GM19043 (cell line): ENCODE measurements around the gene SEMA5A.

ENCODE experiments used
- ATAC-seq: cut with Tn5 transposase; IDR thresholded peaks from one replicate; pipeline ENCODE4 v1.9.1; 2021; ENCODE audit warnings: low read depth; ENCODE audit not compliant: unreplicated experiment

SEMA5A gene

GRCh38 chr5:9294793-9295465, 250.9 kb downstream of the SEMA5A start:
- no peak for ATAC-seq

DNA sequence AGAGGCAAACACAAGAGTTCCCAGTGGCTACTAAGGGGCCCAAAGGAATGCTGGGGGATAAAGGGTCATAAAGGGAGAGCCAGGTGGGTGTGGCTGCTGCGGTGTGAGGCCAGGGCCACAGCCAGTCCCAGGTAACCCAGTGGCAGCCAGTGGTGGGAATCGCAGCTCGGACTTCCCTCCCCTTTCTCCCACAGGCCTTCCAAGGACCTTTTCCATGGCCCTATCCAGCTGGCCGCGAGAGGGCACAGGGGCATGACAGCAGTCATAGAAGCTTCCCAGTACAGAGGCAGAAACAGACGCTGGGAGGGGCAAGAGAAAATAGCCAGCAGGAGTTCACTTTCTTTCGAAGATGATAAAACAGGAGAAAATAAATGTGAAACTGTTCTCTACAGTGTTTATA, 257.6 kb downstream of the SEMA5A start:
- no peak for ATAC-seq

GRCh38 chr5:9284781-9285307, 261.0 kb downstream of the SEMA5A start:
- no peak for ATAC-seq

DNA sequence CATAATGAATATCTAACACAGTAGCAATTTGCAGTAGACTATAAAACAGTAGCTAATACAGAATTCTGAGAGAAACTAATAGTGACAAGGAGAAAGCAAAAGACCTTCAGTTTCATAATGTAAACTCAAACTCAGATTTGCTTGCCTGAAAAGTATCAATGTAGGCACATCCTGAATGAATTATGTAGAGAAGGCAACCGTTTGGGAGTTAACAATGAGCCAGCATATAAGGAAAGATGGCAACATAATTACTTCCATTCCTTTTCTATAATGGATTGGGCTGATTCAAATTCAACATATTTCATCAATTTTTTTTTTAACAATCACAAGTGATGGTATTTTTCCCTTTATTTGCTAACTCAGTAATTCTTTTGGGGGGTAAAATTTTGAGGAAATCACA, 261.6 kb downstream of the SEMA5A start:
- no peak for ATAC-seq

DNA sequence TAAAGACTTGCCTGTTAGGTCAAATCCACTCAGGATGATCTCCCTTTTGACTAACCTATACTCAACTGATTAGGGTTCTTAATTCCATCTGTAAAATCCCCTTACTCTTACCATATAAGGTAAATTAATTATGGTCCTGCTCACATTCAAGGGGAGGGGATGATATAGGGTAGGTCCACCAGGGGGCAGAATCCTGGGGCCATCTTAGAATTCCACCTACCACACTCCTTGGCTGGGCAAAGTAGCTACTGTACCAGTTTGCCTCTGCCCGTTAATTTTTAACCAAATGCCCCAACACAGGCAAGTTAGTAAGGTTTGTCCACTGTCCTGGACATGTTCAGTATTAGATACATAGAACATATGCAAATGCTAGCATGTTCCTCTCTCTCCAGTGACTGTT, 262.4 kb downstream of the SEMA5A start:
- ATAC-seq: no peak

DNA sequence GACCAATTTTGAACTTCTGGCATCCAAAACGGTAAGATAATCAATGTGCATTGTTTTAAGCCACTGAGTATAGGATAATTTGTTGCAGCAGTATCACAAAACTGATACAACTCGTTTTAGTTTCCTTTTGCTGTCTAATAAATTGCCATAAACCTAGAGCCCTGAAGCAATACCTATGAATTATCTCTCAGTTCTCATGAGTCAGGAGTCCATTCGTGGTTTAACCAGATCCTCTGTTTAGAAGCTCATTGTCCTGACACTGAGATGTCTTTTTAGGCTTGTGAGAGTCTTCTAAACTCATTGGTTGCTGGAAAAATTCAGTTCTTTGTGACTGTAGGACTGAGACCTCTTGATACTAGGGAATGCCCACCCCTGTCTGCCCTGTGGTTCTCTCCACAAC, 262.9 kb downstream of the SEMA5A start:
- no peak for ATAC-seq

DNA sequence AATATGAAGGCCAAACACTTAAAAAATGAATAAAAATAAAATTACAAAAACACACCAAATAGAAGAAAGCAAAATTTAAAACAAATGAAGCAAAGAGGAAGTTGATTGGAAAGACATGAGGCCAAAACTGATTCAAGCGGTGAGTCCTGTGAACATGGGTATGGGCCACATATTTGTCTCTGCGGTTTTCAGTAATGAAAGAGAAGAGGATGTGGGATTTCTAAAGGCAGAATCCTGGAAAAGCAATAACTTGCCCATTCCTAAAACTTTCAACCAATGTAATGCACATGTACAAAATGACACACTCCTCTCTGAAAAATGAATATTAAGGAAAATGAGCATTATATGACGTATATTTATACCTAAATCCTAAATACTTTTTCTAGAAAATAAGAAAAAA, 263.7 kb downstream of the SEMA5A start:
- ATAC-seq: no peak

GRCh38 chr5:9279774-9280173, 266.1 kb downstream of the SEMA5A start:
- ATAC-seq: no peak

DNA sequence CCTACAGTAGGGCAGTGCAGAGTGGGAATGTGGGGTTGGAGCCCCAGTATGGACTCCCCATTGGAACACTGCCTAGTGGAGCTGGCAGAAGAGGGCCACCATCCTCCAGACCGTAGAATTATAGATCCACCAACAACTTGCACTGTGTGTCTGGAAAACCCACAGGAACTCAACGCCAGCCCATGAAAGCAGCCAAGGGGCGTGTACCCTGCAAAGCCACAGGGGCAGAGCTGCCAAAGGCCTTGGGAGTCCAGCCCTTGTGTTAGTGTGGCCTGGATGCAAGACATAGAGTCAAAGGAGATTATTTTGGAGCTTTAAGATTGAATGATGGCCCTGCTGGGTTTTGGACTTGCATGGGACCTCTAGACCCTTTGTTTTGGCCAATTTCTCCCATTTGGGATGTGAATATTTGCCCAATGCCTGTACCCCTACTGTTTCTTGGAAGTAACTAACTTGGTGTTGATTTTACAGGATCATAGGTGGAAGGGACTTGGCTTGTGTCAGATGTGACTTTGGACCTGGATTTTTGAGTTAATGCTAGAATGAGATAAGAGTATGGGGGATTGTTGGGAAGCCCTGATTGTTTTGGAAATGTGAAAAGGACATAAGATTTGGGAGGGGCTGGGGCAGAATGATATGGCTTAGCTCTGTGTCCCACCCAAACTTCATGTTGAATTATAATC, 266.8 kb downstream of the SEMA5A start:
- ATAC-seq: no peak

DNA sequence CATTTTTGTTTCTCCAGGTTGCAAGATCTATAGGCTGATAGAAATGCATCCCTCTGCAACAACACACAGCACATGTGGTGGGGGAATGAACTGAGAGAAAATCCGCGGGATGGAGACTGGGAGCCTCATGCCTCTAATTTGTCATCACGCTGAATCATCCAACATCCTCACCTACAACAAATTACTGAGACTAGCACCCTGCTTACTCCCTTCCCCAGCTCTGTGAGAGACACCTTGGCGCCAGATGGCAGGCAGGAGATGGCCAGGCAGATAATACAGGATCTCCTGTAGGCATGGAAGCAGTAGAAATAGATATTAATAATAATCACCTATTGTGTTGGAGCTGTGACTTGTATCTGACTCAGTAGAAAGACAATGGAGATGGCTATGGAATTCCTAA, 276.9 kb downstream of the SEMA5A start:
- ATAC-seq: no peak

- ATAC-seq: no peak
These were observed 277.6 kb downstream of the SEMA5A start for GRCh38 chr5:9268226-9268625.

DNA sequence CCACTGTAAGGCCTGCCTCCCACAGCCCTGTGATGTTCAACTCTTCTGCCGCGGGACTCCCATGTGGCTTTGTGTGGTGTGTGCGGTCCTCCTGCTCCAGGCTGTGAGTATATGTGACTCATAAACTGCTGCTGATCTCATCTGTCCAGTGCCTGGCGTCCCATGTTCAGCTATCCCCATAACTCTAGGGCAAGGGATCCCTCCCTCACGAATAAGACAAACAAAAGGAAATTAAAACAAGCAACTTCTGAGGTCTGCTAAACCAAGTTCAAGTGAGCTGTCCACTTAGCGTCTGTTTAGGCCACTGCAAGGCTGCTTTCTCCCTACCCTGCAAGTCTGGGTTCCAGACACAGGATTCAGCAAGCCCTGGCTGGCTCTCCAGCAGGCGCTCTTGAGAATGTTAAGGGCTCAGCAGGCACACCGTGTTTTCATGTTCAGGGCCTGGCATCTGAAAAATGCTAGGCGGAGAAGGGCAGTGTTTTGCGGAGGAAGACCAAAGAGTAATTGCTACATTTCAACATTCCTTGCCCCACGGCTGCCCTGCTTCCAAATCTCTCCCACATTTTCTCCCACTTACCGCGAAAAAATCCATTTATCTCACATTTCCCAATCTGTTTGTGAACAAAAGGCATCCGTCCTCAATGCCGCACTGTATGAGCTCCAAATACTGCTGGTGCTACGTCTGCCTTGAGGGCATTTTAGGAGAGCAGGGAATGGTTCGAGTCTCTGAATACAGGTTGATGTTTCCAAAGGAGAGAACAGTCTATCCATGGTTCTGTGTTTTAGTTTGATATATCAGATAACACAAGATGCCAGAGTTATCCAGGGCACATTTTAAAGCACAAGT, 280.2 kb downstream of the SEMA5A start:
- no peak for ATAC-seq

GRCh38 chr5:9264301-9264700, 281.6 kb downstream of the SEMA5A start:
- ATAC-seq: no peak

DNA sequence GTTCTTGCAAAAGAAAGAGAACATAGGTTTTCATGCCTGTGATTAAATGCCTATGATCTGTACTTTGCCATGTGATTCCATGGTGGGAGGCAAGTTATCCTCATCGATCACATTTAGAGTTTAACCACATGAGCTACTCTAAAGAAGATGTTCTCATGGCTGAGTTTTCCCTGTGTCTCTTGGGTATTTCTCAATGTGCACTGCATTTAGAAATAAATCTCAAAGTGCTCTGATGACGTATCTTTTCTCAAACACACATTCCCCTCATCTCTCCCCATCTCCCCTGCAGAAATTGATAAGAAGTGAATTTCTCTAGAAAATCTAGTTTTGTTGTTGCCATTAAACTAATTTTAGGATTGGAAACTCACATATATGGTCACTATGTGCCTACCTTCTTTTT, 282.2 kb downstream of the SEMA5A start:
- no peak for ATAC-seq

- ATAC-seq: no peak
These were observed 294.4 kb downstream of the SEMA5A start for GRCh38 chr5:9251379-9251980.

DNA sequence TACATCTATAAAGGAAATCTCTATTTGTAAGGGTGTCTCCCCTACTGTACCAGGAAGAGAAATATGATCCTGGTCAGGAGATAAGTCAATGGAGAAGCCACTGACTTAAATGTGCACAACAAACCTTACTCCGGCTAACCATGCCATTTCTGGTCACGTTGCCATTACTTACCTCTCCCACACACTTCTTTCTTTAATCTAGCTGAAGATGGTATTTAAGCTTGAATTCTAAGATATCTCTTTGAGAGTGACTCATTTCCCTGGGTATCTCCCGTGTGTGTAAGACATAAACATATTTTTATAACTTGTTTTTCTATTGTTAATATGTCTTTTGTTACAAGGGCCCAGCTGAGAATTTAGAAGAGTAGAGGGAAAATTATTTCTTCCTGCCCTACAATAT, 296.6 kb downstream of the SEMA5A start:
- no peak for ATAC-seq

GRCh38 chr5:9245071-9245470, 300.8 kb downstream of the SEMA5A start:
- ATAC-seq: no peak

- ATAC-seq: no peak
These were observed 301.5 kb downstream of the SEMA5A start for GRCh38 chr5:9244417-9244816.

GRCh38 chr5:9241479-9242305, 304.2 kb downstream of the SEMA5A start:
- no peak for ATAC-seq

- no peak for ATAC-seq
These were observed 305.4 kb downstream of the SEMA5A start for GRCh38 chr5:9240431-9240830.
